Measurements from ENCODE around the gene RXRA.

RXRA gene

GRCh38 chr9:134329576-134329855, 3.3 kb downstream of the RXRA start:
- no peak for DNase-seq (ENCODE audit: low read depth)
- no peak overlapping the region for H3K4me3 ChIP-seq (ENCODE audit: low read depth, low read length)
- in situ Hi-C loops (cut with HindIII; ENCODE audit: low sequenced_read_pairs), result loop anchor here (5.0 kb wide), 1 partner anchor 98 kb away; no protein-coding TSS in a partner anchor
- no peak for TF ChIP-seq CTCF (IDR thresholded peaks at IDR 0.05; ENCODE audit: low read depth, low read length, missing control alignments)

- TF ChIP-seq CTCF (IDR thresholded peaks at IDR 0.05; ENCODE audit: low read depth, low read length, missing control alignments), result no peak
- in situ Hi-C loops (cut with HindIII; ENCODE audit: low sequenced_read_pairs), result loop anchor here (5.0 kb wide), 1 partner anchor 97 kb away; no protein-coding TSS in a partner anchor
- DNase-seq (ENCODE audit: low read depth), result no peak
- H3K4me3 ChIP-seq (ENCODE audit: low read depth, low read length), result no peak overlapping the region
Measured at GRCh38 chr9:134329886-134330285, 3.6 kb downstream of the RXRA start.

- no peak for DNase-seq (ENCODE audit: low read depth)
- in situ Hi-C loops (cut with HindIII; ENCODE audit: low sequenced_read_pairs), result no loop called here
- H3K4me3 ChIP-seq (ENCODE audit: low read depth, low read length), result no peak overlapping the region
Measured at GRCh38 chr9:134330590-134330989, 4.3 kb downstream of the RXRA start.

GRCh38 chr9:134331186-134332025, 5.2 kb downstream of the RXRA start:
- DNase-seq (ENCODE audit: low read depth), result no peak
- H3K4me3 ChIP-seq (ENCODE audit: low read depth, low read length), result no peak overlapping the region
- no peak for TF ChIP-seq CTCF (IDR thresholded peaks at IDR 0.05; ENCODE audit: low read depth, low read length, missing control alignments)
- in situ Hi-C loops (cut with HindIII; ENCODE audit: low sequenced_read_pairs), result no loop called here

More at GRCh38 chr9:134330590-134330989, 4.3 kb downstream of the RXRA start:
- TF ChIP-seq CTCF (IDR thresholded peaks at IDR 0.05; ENCODE audit: low read depth, low read length, missing control alignments), result no peak

- no peak overlapping the region for H3K4me3 ChIP-seq (ENCODE audit: low read depth, low read length)
- DNase-seq (ENCODE audit: low read depth), result no peak
- no peak for TF ChIP-seq CTCF (IDR thresholded peaks at IDR 0.05; ENCODE audit: low read depth, low read length, missing control alignments)
- in situ Hi-C loops (cut with HindIII; ENCODE audit: low sequenced_read_pairs), result no loop called here
Measured at GRCh38 chr9:134332266-134332665, 6.0 kb downstream of the RXRA start.

GRCh38 chr9:134332841-134333233, 6.6 kb downstream of the RXRA start:
- no peak overlapping the region for H3K4me3 ChIP-seq (ENCODE audit: low read depth, low read length)
- no peak for DNase-seq (ENCODE audit: low read depth)
- TF ChIP-seq CTCF (IDR thresholded peaks at IDR 0.05; ENCODE audit: low read depth, low read length, missing control alignments), result no peak
- in situ Hi-C loops (cut with HindIII; ENCODE audit: low sequenced_read_pairs), result no loop called here

Data from astrocyte of the cerebellum (primary cell).